ENCODE data around the gene IDUA.

Gene IDUA

GRCh38 chr4:1031956-1032795 lies 45.3 kb downstream of the IDUA start:
- no peak for DNase-seq (ENCODE audit: low read depth)

GRCh38 chr4:1032861-1033260 lies 46.0 kb downstream of the IDUA start:
- no peak for DNase-seq (ENCODE audit: low read depth)

GRCh38 chr4:1033840-1034551 lies 47.2 kb downstream of the IDUA start:
- DNase-seq (ENCODE audit: low read depth), result peak; percentile 79

- no peak for DNase-seq (ENCODE audit: low read depth)
Observed at GRCh38 chr4:1035510-1035909, 48.7 kb downstream of the IDUA start.

GRCh38 chr4:1036095-1036494 lies 49.3 kb downstream of the IDUA start:
- DNase-seq (ENCODE audit: low read depth), result no peak

DNA sequence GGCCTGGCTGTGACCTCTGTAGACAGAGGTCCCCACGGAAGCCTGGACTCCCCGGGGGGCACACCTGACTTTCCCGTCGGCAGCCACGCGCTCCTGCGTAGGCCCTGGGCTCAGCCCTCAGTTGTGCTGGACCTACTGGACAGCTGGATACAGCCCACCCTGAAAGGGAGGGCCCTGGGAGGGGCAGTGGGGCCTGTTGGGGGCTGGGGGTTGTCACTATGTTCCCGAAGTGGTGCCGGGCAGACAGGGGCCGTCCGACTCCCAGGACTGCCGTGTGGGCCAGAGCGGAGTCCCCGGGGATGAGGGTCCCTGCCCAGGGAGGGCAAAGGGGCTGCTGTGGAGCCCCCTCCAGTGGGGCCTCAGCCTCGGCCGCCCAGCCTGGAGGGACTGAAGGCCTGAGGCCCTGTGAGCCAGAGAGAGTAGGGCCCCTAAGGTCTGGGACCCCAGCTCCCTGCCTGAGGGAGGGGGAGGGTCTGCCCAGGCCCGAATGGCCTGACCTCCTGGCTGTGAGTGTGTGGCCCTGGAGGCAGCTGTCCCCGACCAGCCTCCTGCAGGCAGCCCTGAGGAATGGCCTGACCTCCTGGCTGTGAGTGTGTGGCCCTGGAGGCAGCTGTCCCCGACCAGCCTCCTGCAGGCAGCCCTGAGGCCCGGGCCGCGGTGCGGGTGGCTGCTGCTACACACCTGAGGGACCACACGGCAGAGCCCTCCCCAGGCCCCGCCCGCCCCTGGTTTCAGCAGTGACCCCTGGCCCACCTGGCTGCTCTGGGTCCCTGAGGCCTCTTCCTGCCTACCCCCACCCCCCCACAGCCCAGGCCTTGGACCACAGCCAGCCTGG lies 50.3 kb downstream of the IDUA start:
- no peak for DNase-seq (ENCODE audit: low read depth)

- DNase-seq (ENCODE audit: low read depth), result no peak
Observed at GRCh38 chr4:1038948-1039492, 52.2 kb downstream of the IDUA start.

DNA sequence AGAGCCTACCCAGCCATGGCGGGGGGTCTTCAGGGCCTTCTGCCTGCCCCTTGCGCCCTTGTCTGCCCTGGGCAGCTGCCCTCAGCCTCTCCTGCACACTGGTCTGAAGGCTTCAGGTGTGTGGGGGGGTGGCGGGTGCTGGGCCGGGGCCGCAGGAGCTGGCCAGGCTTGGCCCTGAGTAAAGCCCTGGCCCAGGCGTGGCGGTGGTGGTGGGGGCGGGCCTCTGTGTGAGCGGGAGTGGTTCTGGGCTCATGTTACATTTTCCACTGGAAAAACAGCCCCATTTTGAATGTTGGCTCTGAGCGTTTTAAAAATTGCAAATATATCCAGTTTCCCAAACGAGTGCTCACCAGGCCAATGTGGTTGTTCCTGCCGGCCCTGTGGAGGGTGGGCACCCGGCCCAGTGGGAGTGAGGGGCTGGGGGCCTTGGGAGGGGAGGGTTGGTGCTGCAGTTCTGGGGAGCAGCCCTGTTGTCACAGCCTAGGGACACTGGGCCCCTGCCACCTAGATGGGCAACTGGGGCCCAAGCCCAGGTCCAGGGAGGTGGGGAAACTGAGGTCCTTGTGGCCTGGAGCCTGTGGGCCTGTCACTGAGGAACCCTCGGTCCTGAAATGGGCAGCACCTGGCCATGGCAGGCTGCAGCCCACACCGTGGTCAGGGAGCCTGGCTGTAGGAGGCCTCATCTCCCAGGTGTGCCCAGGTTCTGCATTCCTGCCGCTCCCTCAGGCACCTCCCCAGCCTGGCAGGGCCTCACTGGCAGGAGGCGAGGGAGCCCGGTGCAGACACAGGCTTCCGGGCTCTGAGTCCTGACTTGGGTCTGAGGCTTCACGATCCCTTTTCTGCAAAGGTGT lies 52.9 kb downstream of the IDUA start:
- DNase-seq (ENCODE audit: low read depth), result peak; percentile 53

DNA sequence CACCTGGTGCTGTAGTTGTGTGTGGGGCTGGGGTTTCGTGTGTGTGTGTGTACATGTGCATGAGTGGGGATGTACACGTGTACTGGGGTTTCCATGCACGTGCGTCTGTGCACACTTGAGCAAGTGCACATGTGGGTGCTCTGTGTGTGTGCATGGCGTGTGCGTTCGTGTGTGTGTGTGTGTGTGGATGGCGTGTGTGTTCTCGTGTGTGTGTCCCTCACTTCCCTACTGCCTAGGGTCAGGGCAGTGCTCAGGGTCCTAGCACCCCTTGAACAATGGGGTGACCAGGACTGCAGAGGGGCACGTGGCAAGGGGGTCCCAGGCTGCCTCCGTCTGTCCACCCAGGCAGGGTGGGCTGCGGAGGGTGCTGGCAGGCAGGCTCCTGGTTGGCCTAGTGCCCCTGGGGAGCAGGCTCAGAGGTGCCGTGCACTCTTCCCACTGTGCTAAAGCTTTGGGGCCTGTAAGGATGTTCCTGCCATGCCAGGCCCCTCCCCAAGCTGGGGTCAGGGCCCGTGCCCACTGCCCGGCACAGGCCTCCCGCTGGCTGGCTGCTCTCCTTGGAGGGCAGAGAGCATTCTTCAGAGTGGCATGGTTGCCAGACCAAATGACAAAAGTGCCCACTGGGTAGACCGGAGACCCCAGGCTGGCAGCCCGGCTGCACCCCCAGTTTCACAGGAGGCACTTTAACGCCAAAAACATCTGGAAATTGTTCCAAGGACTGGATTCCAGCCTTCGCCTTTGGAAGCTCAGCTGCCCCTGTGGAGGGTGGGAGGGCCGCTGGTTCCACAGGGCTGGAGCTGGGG lies 53.7 kb downstream of the IDUA start:
- DNase-seq (ENCODE audit: low read depth), result no peak

DNA sequence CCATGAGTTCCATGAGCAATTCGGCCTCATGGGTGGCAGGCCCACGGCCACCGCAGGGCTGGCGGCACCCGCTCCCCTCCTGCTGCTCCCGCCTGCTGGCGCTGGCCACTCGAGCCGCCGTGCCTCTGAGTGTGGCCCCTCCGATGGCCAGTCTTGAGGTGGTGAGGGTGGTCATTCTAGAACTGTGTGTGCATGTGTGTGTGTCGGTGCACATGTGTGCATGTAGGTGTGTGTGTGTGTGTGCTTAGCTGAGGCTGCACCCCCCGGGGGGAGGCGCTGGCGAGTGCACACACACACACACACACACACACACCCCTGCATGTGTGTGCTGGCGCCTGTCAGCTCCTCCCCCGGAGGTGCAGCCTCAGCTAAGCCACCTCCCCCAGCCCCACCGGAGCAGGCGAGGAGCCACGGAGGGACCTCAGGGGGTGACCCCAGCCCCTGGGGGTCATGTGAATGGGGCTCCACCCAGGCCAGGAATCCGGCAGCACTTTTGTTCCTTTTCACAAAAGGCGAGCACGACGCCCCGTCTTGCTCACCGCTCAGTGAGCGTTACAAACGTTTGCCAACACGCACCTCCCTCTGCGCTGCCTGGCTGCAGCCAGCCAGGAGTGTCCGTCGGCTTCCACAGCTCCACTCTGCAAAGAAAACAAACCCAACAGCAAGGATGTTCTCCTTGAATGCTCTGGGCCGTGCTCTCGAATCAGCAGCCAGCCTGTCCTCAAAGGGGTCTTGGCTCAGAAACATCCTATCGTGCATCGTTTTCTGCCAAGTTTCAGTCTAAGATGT lies 54.5 kb downstream of the IDUA start:
- peak; percentile 45 for DNase-seq (ENCODE audit: low read depth)

DNA sequence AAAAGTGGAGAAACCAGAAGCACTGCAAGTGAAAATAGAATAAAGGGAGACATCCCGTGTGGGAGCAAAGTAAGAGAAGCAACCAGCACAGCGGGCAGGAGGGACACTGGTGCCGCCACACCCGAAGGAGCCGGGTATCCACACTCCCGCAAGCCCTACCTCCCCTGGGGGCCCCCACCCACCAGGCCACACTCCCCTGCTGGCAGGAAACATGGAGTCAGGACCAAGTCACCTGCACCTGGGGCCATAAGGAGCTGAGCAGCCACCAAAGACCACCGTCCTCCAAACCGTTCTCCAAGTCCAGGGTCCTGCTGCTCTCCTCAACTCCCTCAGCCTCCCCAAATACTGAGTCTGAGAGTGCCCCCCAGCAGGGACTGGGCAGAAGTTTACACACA lies 55.1 kb downstream of the IDUA start:
- no peak for DNase-seq (ENCODE audit: low read depth)

GRCh38 chr4:1042352-1043055 lies 55.7 kb downstream of the IDUA start:
- no peak for DNase-seq (ENCODE audit: low read depth)

DNA sequence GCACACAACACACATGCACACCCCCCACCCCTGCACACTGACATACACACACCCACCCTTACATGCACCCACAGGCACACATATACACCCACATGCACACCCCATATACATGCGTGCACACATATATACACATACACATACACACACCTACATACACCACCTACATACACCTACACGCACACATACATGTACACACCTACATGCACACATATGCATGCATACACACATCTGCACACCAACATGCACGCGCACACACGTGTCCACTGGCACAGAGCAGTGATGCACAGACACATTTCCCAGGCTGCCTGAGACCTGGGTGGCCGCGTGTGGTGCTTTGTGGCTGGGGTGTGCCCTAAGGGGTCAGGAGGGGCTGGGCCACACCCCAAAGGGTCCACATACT lies 56.3 kb downstream of the IDUA start:
- DNase-seq (ENCODE audit: low read depth), result no peak

DNA sequence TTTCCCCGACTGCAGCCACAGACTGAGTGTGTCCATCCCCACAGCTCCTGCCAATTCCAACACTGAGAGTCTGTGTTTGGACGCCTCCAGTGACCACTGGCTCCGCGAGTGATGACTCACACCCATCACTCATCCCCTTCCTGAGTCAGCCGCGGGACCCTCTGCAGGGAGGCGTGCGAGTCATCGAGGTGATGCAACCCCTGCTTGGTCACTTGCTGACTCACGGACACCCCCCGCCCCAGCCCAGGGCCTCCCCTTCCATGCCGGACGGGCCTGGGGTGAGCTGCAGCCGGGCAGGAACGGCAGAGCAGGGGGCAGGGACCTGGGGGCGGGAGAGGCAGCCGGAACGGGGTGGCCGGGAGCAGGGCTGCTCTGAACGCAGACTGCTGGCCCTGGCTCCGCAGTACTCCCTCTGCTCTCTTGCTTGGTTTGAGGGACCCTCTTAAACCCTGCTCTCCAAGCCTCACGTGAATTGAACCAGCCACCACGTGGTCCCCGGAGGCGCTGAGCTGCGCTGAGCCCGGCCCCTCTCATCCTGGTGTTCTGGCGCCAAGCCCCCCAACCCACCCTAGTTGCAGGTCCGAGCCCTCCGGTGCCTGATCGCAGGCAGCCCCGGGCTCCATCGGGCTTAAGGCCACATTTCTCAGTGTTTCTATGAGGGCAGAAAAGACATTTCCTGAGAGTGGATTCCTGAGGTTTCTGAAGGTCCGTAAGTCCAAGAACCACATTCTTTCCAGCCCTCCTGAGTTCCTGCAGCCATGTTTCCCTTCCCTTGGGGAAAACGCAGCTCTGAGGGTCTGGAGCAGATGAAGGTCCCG lies 57.0 kb downstream of the IDUA start:
- peak; percentile 99 for DNase-seq (ENCODE audit: low read depth)

- DNase-seq (ENCODE audit: low read depth), result no peak
Observed at GRCh38 chr4:1044469-1045192, 57.8 kb downstream of the IDUA start.

- no peak for DNase-seq (ENCODE audit: low read depth)
Observed at GRCh38 chr4:1045193-1045594, 58.4 kb downstream of the IDUA start.

DNA sequence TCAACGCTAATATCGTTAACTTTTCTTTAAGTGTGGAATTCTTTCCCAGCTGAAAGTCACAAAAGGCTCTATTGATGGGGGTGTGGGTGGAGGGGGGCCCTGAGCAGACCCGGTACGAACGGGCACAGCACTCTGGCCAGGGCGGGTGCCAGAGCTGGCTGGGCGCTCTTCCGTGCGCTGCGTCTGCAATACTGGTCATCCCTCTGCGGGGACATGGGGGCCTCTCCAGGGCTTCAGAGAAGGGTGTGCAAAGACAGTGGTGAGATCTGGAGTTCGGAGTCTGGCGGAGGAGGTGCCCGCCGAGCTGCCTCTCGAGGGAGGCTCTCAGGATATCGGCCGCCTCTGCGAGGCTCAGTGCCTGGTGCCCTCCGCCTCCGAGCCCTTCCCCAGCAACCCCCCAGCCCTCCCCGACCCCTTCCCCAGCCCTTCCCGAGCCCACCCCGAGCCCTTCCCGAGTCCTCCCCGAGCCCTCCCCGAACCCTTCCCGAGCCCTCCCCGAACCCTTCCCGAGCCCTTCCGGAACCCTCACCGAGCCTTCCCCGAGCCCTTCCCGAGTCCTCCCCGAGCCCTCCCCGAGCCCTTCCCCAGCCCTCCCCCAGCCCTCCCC lies 58.9 kb downstream of the IDUA start:
- DNase-seq (ENCODE audit: low read depth), result no peak

Data from fibroblast of gingiva (primary cell).